ENCODE data around the gene RPS21. TPM values are rescaled to one million over a fixed set of nuclear protein-coding genes. Genes with fewer than 3 reads are reported as not detected.

The RPS21 gene
- total and polyA plus RNA-seq, 2 of the 13 experiments (the other 11 are each of a cell fraction or from before 2014, with no cell fraction given) = 2,647 to 11,063 TPM

DNA sequence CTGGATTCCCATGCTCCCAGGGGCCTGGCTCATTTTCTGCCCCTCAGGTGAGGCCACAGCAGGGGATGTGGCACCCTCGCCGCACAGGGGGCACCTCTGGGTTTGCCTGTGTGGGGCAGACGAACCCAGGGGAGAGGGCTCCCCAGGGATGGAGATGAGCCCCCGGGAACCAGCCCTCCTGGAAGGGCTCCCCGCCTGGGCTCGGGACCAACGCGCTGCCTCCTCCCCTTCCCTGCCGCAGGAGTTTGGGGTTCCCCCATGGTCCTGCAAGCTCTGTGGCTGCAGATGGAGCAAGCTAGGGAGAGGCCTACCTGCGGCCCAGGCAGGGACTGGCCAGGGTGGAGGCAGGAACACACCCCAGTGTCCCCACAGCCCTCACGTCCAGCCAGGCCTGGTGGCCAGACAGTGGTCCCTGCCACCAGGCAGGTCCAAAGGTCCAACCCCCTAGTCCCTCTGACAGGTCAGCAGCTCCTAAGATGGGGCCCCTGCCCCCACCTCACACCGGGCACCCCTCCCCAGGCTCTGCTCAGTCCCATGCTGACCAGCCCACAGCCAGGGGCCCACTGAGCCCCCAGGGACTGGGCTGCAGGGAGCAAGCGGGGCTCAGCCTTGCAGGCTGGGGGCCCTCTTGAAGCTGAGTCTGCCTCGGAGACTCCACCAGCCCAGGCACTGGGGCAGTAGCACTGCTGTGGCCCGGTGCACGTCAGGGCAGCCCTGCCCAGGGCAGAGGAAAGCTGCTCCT lies 33.4 kb upstream of the RPS21 start:
- peak; percentile 56 for DNase-seq (ENCODE audit: low spot score)
- FAIRE-seq = peak; percentile 78
- peak; percentile 57 for ATAC-seq
- ChIA-PET CTCF (ENCODE audit: low intra/inter-chr PET ratio, low total read pairs) (no interaction called here), POLR2A (interaction anchor here (1.0 to 5.8 kb wide), 4 partner anchors 11 to 50 kb away, joined by 3 to 62 read pairs (median 5); partner anchors contain the start of gene LAMA5)
- no TSS peak for BruUV-seq (replicated peaks)
- Histone ChIP-seq H3K9ac (ENCODE audit: insufficient read depth, low read depth, low read length) (peak overlapping the region; percentile 48; the same call in 1 of the 2 replicates), H3K4me1 (ENCODE audit: insufficient read depth, low read length) (peaks cover 56% of the 10 kb centered on the region), H3K27me3 (ENCODE audit: control insufficient read depth in 1 of 2, insufficient read depth in 2 of 2, low read length in 2 of 2) (no peaks in the 10 kb centered on the region), H2AFZ (ENCODE audit: low read length) (no peak overlapping the region), H4K20me1 (ENCODE audit: insufficient read depth, low read length) (peaks cover 20% of the 10 kb centered on the region; the same call in 1 of the 2 replicates), H3K4me3 (replicated peaks in 1 of 3; ENCODE audit: insufficient read depth in 1 of 3, low read depth in 2 of 3, low read length in 3 of 3) (peak overlapping the region in 1 of 3 experiments; percentile 19; a peak in 1 of 6 replicates), H3K36me3 (replicated peaks in 1 of 2; ENCODE audit: control insufficient read depth in 1 of 2, insufficient read depth in 2 of 2, low read length in 2 of 2) (peaks cover 37 to 40% of the 10 kb centered on the region in 2 experiments), H3K27ac (ENCODE audit: extremely low read length, insufficient read depth, low read length) (peak overlapping the region; percentile 56), H3K9me3 (ENCODE audit: low read length) (no peaks in the 10 kb centered on the region), H3K79me2 (ENCODE audit: insufficient read depth, low read length) (peaks cover 18% of the 10 kb centered on the region), H3K4me2 (ENCODE audit: low read depth, low read length) (peak overlapping the region; percentile 62)
- in situ Hi-C loops (cut with HindIII; ENCODE audit: extremely low pct_ligation_motif_present, low pct_unique_long_range_greater_than_20kb) (no loop called here), intact Hi-C loops (cut with micrococcal nuclease; ENCODE audit: unreplicated experiment) (loop anchor here (2.0 kb wide), 1 partner anchor 17 kb away; no protein-coding TSS in a partner anchor)
- 56% methylated on average over 8 of the region's 16 CpGs for WGBS (ENCODE audit: low lambda C conversion rate)
- TF ChIP-seq TAF15 (IDR thresholded peaks at IDR 0.05; ENCODE audit: low read depth, low read length, poor library complexity, severe bottlenecking) (no peak), ATF7 (IDR thresholded peaks at IDR 0.05) (no peak), ATF7 (CRISPR knock-in tag; IDR thresholded peaks at IDR 0.05) (0 out of 2 replicates have a peak, but pooled peaks have one; percentile 49), ZFP90 (CRISPR knock-in tag; IDR thresholded peaks at IDR 0.05; ENCODE audit: borderline replicate concordance) (0 out of 2 replicates have a peak, but pooled peaks have one; percentile 22), RARA (CRISPR knock-in tag; IDR thresholded peaks at IDR 0.05) (peak; percentile 40; the same call in 1 of the 2 replicates), TCF12 (IDR thresholded peaks at IDR 0.05) (no peak), TCF12 (CRISPR knock-in tag; IDR thresholded peaks at IDR 0.05) (0 out of 2 replicates have a peak, but pooled peaks have one; percentile 58), YEATS4 (CRISPR knock-in tag; IDR thresholded peaks at IDR 0.05; ENCODE audit: borderline replicate concordance) (peak; percentile 53; the same call in 1 of the 2 replicates), ZNF205 (CRISPR knock-in tag; IDR thresholded peaks at IDR 0.05) (peak; percentile 9; the same call in 1 of the 2 replicates), TGIF2 (CRISPR knock-in tag; IDR thresholded peaks at IDR 0.05) (peak; percentile 79; the same call in 1 of the 2 replicates), RBFOX2 (IDR thresholded peaks at IDR 0.05; ENCODE audit: low read depth, low read length) (peak; percentile 51; the same call in 1 of the 2 replicates), SALL1 (CRISPR knock-in tag; IDR thresholded peaks at IDR 0.05) (peak; percentile 52; the same call in 1 of the 2 replicates)
- TF ChIP-seq, protein P1, sequence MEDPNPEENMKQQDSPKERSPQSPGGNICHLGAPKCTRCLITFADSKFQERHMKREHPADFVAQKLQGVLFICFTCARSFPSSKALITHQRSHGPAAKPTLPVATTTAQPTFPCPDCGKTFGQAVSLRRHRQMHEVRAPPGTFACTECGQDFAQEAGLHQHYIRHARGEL (CRISPR knock-in tag; IDR thresholded peaks at IDR 0.05) = peak; percentile 89; the same call in 1 of the 2 replicates
- TF ChIP-seq, protein P2, sequence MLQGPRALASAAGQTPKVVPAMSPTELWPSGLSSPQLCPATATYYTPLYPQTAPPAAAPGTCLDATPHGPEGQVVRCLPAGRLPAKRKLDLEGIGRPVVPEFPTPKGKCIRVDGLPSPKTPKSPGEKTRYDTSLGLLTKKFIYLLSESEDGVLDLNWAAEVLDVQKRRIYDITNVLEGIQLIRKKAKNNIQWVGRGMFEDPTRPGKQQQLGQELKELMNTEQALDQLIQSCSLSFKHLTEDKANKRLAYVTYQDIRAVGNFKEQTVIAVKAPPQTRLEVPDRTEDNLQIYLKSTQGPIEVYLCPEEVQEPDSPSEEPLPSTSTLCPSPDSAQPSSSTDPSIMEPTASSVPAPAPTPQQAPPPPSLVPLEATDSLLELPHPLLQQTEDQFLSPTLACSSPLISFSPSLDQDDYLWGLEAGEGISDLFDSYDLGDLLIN (CRISPR knock-in tag; IDR thresholded peaks at IDR 0.05; ENCODE audit: borderline replicate concordance) = no peak
- TF ChIP-seq, protein P3, sequence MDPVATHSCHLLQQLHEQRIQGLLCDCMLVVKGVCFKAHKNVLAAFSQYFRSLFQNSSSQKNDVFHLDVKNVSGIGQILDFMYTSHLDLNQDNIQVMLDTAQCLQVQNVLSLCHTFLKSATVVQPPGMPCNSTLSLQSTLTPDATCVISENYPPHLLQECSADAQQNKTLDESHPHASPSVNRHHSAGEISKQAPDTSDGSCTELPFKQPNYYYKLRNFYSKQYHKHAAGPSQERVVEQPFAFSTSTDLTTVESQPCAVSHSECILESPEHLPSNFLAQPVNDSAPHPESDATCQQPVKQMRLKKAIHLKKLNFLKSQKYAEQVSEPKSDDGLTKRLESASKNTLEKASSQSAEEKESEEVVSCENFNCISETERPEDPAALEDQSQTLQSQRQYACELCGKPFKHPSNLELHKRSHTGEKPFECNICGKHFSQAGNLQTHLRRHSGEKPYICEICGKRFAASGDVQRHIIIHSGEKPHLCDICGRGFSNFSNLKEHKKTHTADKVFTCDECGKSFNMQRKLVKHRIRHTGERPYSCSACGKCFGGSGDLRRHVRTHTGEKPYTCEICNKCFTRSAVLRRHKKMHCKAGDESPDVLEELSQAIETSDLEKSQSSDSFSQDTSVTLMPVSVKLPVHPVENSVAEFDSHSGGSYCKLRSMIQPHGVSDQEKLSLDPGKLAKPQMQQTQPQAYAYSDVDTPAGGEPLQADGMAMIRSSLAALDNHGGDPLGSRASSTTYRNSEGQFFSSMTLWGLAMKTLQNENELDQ (CRISPR knock-in tag; IDR thresholded peaks at IDR 0.05; ENCODE audit: borderline replicate concordance) = no peak
- TF ChIP-seq, protein P4, sequence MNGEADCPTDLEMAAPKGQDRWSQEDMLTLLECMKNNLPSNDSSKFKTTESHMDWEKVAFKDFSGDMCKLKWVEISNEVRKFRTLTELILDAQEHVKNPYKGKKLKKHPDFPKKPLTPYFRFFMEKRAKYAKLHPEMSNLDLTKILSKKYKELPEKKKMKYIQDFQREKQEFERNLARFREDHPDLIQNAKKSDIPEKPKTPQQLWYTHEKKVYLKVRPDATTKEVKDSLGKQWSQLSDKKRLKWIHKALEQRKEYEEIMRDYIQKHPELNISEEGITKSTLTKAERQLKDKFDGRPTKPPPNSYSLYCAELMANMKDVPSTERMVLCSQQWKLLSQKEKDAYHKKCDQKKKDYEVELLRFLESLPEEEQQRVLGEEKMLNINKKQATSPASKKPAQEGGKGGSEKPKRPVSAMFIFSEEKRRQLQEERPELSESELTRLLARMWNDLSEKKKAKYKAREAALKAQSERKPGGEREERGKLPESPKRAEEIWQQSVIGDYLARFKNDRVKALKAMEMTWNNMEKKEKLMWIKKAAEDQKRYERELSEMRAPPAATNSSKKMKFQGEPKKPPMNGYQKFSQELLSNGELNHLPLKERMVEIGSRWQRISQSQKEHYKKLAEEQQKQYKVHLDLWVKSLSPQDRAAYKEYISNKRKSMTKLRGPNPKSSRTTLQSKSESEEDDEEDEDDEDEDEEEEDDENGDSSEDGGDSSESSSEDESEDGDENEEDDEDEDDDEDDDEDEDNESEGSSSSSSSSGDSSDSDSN (CRISPR knock-in tag; IDR thresholded peaks at IDR 0.05) = peak; percentile 62

All from HepG2 (cell line).